GM18519 (cell line): Measurements from ENCODE around the gene TLR9.
"Not testable (repeated sequence)": the region's sequence is repeated elsewhere in the genome, so short reads cannot be mapped to it uniquely, and the experiment has no call there.

ENCODE experiments used
- ATAC-seq: cut with Tn5 transposase; IDR thresholded peaks from one replicate; pipeline ENCODE4 v1.9.1; 2021; ENCODE audit warnings: mild to moderate bottlenecking, moderate library complexity; ENCODE audit not compliant: unreplicated experiment, low FRiP score

The TLR9 gene

GRCh38 chr3:52225452-52226228 is at the start of gene TLR9:
TSS of gene TLR9 (minus strand) at chr3:52225645. CDS start at chr3:52225529, 116 bp downstream.
- peak; percentile 34 for ATAC-seq

- ATAC-seq = not testable (repeated sequence)
These were observed 49.3 kb upstream of the TLR9 start for GRCh38 chr3:52274781-52275180.

- no peak for ATAC-seq
These were observed 47.4 kb upstream of the TLR9 start for GRCh38 chr3:52272831-52273230.

GRCh38 chr3:52272172-52272571 is 46.7 kb upstream of the TLR9 start:
- ATAC-seq = not testable (repeated sequence)

GRCh38 chr3:52270252-52270754 is 44.9 kb upstream of the TLR9 start:
- ATAC-seq = no peak

- no peak for ATAC-seq
These were observed 44.3 kb upstream of the TLR9 start for GRCh38 chr3:52269776-52270175.

- ATAC-seq = no peak
These were observed 42.6 kb upstream of the TLR9 start for GRCh38 chr3:52268036-52268435.

- ATAC-seq = no peak
These were observed 39.9 kb upstream of the TLR9 start for GRCh38 chr3:52265387-52265786.

- no peak for ATAC-seq
These were observed 37.0 kb upstream of the TLR9 start for GRCh38 chr3:52262447-52262846.

GRCh38 chr3:52259448-52259847 is 34.0 kb upstream of the TLR9 start:
- no peak for ATAC-seq

- no peak for ATAC-seq
These were observed 33.6 kb upstream of the TLR9 start for GRCh38 chr3:52259035-52259434.

- ATAC-seq = no peak
These were observed 32.5 kb upstream of the TLR9 start for GRCh38 chr3:52257911-52258310.

GRCh38 chr3:52256622-52257021 is 31.2 kb upstream of the TLR9 start:
- no peak for ATAC-seq

- no peak for ATAC-seq
These were observed 30.7 kb upstream of the TLR9 start for GRCh38 chr3:52256159-52256558.

GRCh38 chr3:52254608-52255007 is 29.2 kb upstream of the TLR9 start:
- ATAC-seq = no peak

GRCh38 chr3:52253314-52254304 is 28.2 kb upstream of the TLR9 start:
- peak; percentile 58 for ATAC-seq

- no peak for ATAC-seq
These were observed 24.7 kb upstream of the TLR9 start for GRCh38 chr3:52250122-52250521.

GRCh38 chr3:52249683-52250082 is 24.2 kb upstream of the TLR9 start:
- ATAC-seq = no peak

- no peak for ATAC-seq
These were observed 23.5 kb upstream of the TLR9 start for GRCh38 chr3:52248816-52249547.

GRCh38 chr3:52248165-52248541 is 22.7 kb upstream of the TLR9 start:
- no peak for ATAC-seq
